Omental fat pad (tissue), 4 donors: ENCODE results near the gene INPP4B. TPM values are rescaled to one million over a fixed set of nuclear protein-coding genes. Genes with fewer than 3 reads are reported as not detected.

Experiments
- ATAC-seq: fragments of 150-250 bp; one replicate; pipeline ENCODE4 v1.9.1; 2016; ENCODE audit warnings: mild to moderate bottlenecking, moderate library complexity; ENCODE audit not compliant: low FRiP score
- DNase-seq: peaks from one replicate; pipeline ENCODE4 v3.0.0-alpha.2; 2019; ENCODE audit warnings: low spot score
- CTCF ChIP-seq, 3 donors: fragments of 450-650 bp; IDR thresholded peaks; one replicate each; pipeline ENCODE4 v1.5.1; 2016 to 2017; ENCODE audit warnings: antibody characterized with exemption in 3 of 3, mild to moderate bottlenecking in 3 of 3, moderate library complexity in 2 of 3
- total RNA-seq, 4 donors: library from RNA; depleted of rRNA; stranded (reverse); fragments of >200 nt; gene quantifications; one replicate each; pipeline ENCODE4 v1.1.0, GENCODE V29; 2016

INPP4B gene
- total RNA-seq, 4 donors from 2014 or later: 6.6 to 54.2 (median 14.2) TPM

GRCh38 chr4:142846729-142847596, 862 bp upstream of the INPP4B start:
- DNase-seq (no peak), ATAC-seq (peak; percentile 64)
- no peak for TF ChIP-seq CTCF (IDR thresholded peaks at IDR 0.05)

GRCh38 chr4:142845293-142846107, 601 bp downstream of the INPP4B start:
- no peak for TF ChIP-seq CTCF (IDR thresholded peaks at IDR 0.05)
- no peak for DNase-seq
- ATAC-seq: peak; percentile 12

- ATAC-seq: no peak
Measured at GRCh38 chr4:142844782-142845181, 1.3 kb downstream of the INPP4B start.

GRCh38 chr4:142840516-142841123, 5.5 kb downstream of the INPP4B start:
- no peak for TF ChIP-seq CTCF (IDR thresholded peaks at IDR 0.05)
- ATAC-seq: no peak
- DNase-seq: no peak

More at GRCh38 chr4:142844782-142845181, 1.3 kb downstream of the INPP4B start:
- DNase-seq: no peak
- TF ChIP-seq CTCF (IDR thresholded peaks at IDR 0.05): no peak

- no peak for TF ChIP-seq CTCF (IDR thresholded peaks at IDR 0.05)
- ATAC-seq (no peak), DNase-seq (no peak)
Measured at GRCh38 chr4:142838778-142839177, 7.3 kb downstream of the INPP4B start.

- ATAC-seq (no peak), DNase-seq (no peak)
- no peak for TF ChIP-seq CTCF (IDR thresholded peaks at IDR 0.05)
Measured at GRCh38 chr4:142832022-142832421, 14.1 kb downstream of the INPP4B start.
